Measurements from ENCODE around the gene SCN4A.

DNA sequence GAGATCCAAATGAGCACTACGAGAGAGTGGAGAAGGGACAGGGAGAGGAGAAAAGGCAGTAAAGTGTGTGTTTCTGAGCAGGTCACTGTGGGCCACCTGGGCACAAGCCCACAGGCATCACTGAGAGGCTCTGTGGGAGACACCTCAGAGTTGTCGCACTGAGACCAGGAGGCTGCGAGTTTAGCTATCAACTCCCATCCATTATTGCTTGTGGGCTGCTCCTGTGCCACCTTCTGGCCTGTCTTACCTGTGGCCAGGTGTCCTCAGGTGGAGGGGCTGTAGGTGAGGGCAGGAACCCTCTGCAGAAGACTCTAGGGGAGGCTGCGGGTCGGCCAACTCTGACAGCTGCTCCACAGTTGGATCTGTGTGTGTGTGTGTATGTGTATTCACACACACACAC lies 22.9 kb upstream of the SCN4A start:
- TF ChIP-seq, protein P1, sequence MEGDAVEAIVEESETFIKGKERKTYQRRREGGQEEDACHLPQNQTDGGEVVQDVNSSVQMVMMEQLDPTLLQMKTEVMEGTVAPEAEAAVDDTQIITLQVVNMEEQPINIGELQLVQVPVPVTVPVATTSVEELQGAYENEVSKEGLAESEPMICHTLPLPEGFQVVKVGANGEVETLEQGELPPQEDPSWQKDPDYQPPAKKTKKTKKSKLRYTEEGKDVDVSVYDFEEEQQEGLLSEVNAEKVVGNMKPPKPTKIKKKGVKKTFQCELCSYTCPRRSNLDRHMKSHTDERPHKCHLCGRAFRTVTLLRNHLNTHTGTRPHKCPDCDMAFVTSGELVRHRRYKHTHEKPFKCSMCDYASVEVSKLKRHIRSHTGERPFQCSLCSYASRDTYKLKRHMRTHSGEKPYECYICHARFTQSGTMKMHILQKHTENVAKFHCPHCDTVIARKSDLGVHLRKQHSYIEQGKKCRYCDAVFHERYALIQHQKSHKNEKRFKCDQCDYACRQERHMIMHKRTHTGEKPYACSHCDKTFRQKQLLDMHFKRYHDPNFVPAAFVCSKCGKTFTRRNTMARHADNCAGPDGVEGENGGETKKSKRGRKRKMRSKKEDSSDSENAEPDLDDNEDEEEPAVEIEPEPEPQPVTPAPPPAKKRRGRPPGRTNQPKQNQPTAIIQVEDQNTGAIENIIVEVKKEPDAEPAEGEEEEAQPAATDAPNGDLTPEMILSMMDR (IDR thresholded peaks at IDR 0.05; ENCODE audit: insufficient read depth, low read depth, low read length): no peak
- TF ChIP-seq EZH2 (IDR thresholded peaks at IDR 0.05; ENCODE audit: insufficient read depth, low read length): no peak

Measured in astrocyte (in vitro differentiated cells and primary cell).